IMR-90 (cell line): ENCODE results near the gene CYP2W1. TPM values are rescaled to one million over a fixed set of nuclear protein-coding genes. Genes with fewer than 3 reads are reported as not detected.

Experiments used
- ATAC-seq: fragments of 200-7000 bp; cut with Tn5 transposase; 2 replicates; pipeline ENCODE4 v1.9.1; 2020; ENCODE audit warnings: low read depth, mild to moderate bottlenecking, moderate library complexity
- BruUV-seq: library from RNA; stranded (reverse); fragments of 400-500 nt; replicated peaks from 2 replicates; lab custom pipeline; 2021; lab: Mats Ljungman, UMichigan
- CTCF ChIA-PET: fragments of 300-600 bp; formaldehyde crosslinking; extraction: SDS; loops from one replicate; lab custom pipeline; 2021; ENCODE audit warnings: antibody characterized with exemption; lab: Yijun Ruan, JAX
- POLR2A ChIA-PET: fragments of 300-600 bp; sonication (Branson Sonifier 250); formaldehyde crosslinking; loops from one replicate; lab custom pipeline; 2022; ENCODE audit warnings: antibody characterized with exemption; ENCODE audit not compliant: unreplicated experiment; lab: Charles Lee
- DNase-seq: peaks from one replicate; pipeline ENCODE4 v3.0.0; 2013
- H2AFZ ChIP-seq: replicated peaks from 2 replicates; pipeline ENCODE3; 2013; ENCODE audit warnings: low read length, mild to moderate bottlenecking; ENCODE audit not compliant: poor library complexity
- H2AK5ac ChIP-seq: 2 replicates; pipeline ENCODE4 v1.6.1; 2013; ENCODE audit warnings: low read depth, low read length, inconsistent platforms
- H2AK9ac ChIP-seq: replicated peaks from 2 replicates; pipeline ENCODE3; 2013; ENCODE audit warnings: mild to moderate bottlenecking, low read depth, low read length, moderate library complexity; ENCODE audit not compliant: poor library complexity
- H2BK120ac ChIP-seq: 2 replicates; pipeline ENCODE4 v1.6.1; 2013; ENCODE audit warnings: low read depth, low read length, inconsistent platforms
- H2BK15ac ChIP-seq: 3 replicates; pipeline ENCODE4 v1.6.1; 2013; ENCODE audit warnings: low read depth, low read length, inconsistent platforms
- H2BK20ac ChIP-seq: 2 replicates; pipeline ENCODE4 v1.6.1; 2013; ENCODE audit warnings: low read depth, mild to moderate bottlenecking, inconsistent platforms, low read length, moderate library complexity
- H2BK5ac ChIP-seq: 2 replicates; pipeline ENCODE4 v1.6.1; 2013; ENCODE audit warnings: mild to moderate bottlenecking, low read depth, low read length, inconsistent platforms; ENCODE audit not compliant: poor library complexity, severe bottlenecking
- H3K14ac ChIP-seq: replicated peaks from 2 replicates; pipeline ENCODE4 v1.6.1; 2013; ENCODE audit warnings: low read depth, low read length, inconsistent platforms
- H3K18ac ChIP-seq: 2 replicates; pipeline ENCODE4 v1.6.1; 2013; ENCODE audit warnings: low read depth, low read length, control low read depth
- H3K23ac ChIP-seq: 2 replicates; pipeline ENCODE4 v1.6.1; 2013; ENCODE audit warnings: low read depth, low read length, inconsistent platforms
- H3K27ac ChIP-seq: 2 replicates; pipeline ENCODE4 v1.5.1; 2013; ENCODE audit warnings: mild to moderate bottlenecking, control low read depth, low read length; ENCODE audit not compliant: insufficient read depth
- H3K27me3 ChIP-seq: 2 replicates; pipeline ENCODE4 v1.6.1; 2013; ENCODE audit warnings: low read length; ENCODE audit not compliant: control insufficient read depth, insufficient read depth
- H3K36me3 ChIP-seq: 2 replicates; pipeline ENCODE4 v1.6.1; 2013; ENCODE audit warnings: low read length, mixed read lengths; ENCODE audit not compliant: control insufficient read depth, insufficient read depth
- H3K4ac ChIP-seq: 2 replicates; pipeline ENCODE4 v1.6.1; 2013; ENCODE audit warnings: low read depth, low read length, inconsistent platforms
- H3K4me1 ChIP-seq: 2 replicates; pipeline ENCODE4 v1.6.1; 2013; ENCODE audit warnings: low read length, mixed read lengths; ENCODE audit not compliant: control insufficient read depth, insufficient read depth
- H3K4me2 ChIP-seq: 2 replicates; pipeline ENCODE4 v1.6.1; 2013; ENCODE audit warnings: low read depth, mild to moderate bottlenecking, control low read depth, low read length, moderate library complexity
- H3K4me3 ChIP-seq: 2 replicates; pipeline ENCODE4 v1.5.1; 2013; ENCODE audit warnings: low read depth, mild to moderate bottlenecking, control low read depth, low read length, moderate library complexity; ENCODE audit not compliant: insufficient read depth
- H3K56ac ChIP-seq: 2 replicates; pipeline ENCODE4 v1.6.1; 2013; ENCODE audit warnings: low read length, inconsistent platforms; ENCODE audit not compliant: insufficient read depth; ENCODE audit errors: extremely low read depth
- H3K79me1 ChIP-seq, 2 experiments: 2 replicates each; pipeline ENCODE4 v1.6.1; 2013; ENCODE audit warnings: low read length in 2 of 2, inconsistent platforms in 1 of 2, low read depth in 1 of 2
- H3K9ac ChIP-seq: 2 replicates; pipeline ENCODE4 v1.6.1; 2013; ENCODE audit warnings: low read depth, low read length, control low read depth
- H3K9me1 ChIP-seq: 2 replicates; pipeline ENCODE4 v1.6.1; 2013; ENCODE audit warnings: low read length, inconsistent platforms; ENCODE audit not compliant: insufficient read depth
- H3K9me3 ChIP-seq: 2 replicates; pipeline ENCODE4 v1.6.1; 2013; ENCODE audit warnings: low read length; ENCODE audit not compliant: control insufficient read depth, insufficient read depth
- H4K20me1 ChIP-seq: 2 replicates; pipeline ENCODE4 v1.6.1; 2013; ENCODE audit warnings: low read length, inconsistent platforms; ENCODE audit not compliant: insufficient read depth
- H4K5ac ChIP-seq: 2 replicates; pipeline ENCODE4 v1.6.1; 2013; ENCODE audit warnings: mild to moderate bottlenecking, low read depth, low read length, control low read depth
- H4K8ac ChIP-seq, 2 experiments: 2 replicates each; pipeline ENCODE4 v1.6.1; 2013; ENCODE audit warnings: low read depth in 2 of 2, low read length in 2 of 2, control low read depth in 1 of 2, inconsistent platforms in 1 of 2
- H4K91ac ChIP-seq: 2 replicates; pipeline ENCODE4 v1.6.1; 2013; ENCODE audit warnings: low read depth, low read length, inconsistent platforms; ENCODE audit not compliant: insufficient read depth
- BHLHE40 ChIP-seq: fragments of 150-350 bp; IDR thresholded peaks from 2 replicates; pipeline ENCODE4 v1.6.1; 2016; ENCODE audit warnings: mild to moderate bottlenecking, low read depth, low read length
- CEBPB ChIP-seq: IDR thresholded peaks from 2 replicates; pipeline ENCODE4 v1.6.1; 2012; ENCODE audit warnings: low read depth, low read length, improper control_type of control experiment
- MAFK ChIP-seq: IDR thresholded peaks from 2 replicates; pipeline ENCODE4 v1.6.1; 2012; ENCODE audit warnings: low read depth, low read length, improper control_type of control experiment
- MAZ ChIP-seq: IDR thresholded peaks from 2 replicates; pipeline ENCODE4 v1.6.1; 2012; ENCODE audit warnings: low read depth, mild to moderate bottlenecking, low read length, improper control_type of control experiment, moderate library complexity, borderline replicate concordance
- MXI1 ChIP-seq: IDR thresholded peaks from 2 replicates; pipeline ENCODE4 v1.6.1; 2012; ENCODE audit warnings: low read depth, mild to moderate bottlenecking, low read length, moderate library complexity, borderline replicate concordance
- RCOR1 ChIP-seq: IDR thresholded peaks from 2 replicates; pipeline ENCODE4 v1.6.1; 2012; ENCODE audit warnings: mild to moderate bottlenecking, low read length, improper control_type of control experiment; ENCODE audit not compliant: insufficient replicate concordance
- RFX5 ChIP-seq: IDR thresholded peaks from 2 replicates; pipeline ENCODE4 v1.8.0; 2012; ENCODE audit warnings: low read depth, mild to moderate bottlenecking, low read length, moderate library complexity
- SMC3 ChIP-seq: fragments of 150-350 bp; IDR thresholded peaks from 2 replicates; pipeline ENCODE4 v1.6.1; 2016; ENCODE audit warnings: low read depth, mild to moderate bottlenecking, antibody characterized with exemption, low read length, moderate library complexity
- WGBS, 2 experiments: methylation state at CpG; one replicate each; pipeline versions ENCODE4 v1.1.5 to v1.1.7; 2013; ENCODE audit warnings: missing lambda C conversion rate in 2 of 2; ENCODE audit not compliant: insufficient read length in 1 of 2; ENCODE audit errors: extremely low coverage in 2 of 2; 5-methylcytosine and 5-hydroxymethylcytosine counted together
- dilution Hi-C: fragments of 300-500 bp; cut with HindIII; formaldehyde crosslinking; loops from one replicate; pipeline ENCODE4 v1.14.3; 2018; ENCODE audit warnings: low sequenced_read_pairs; ENCODE audit not compliant: unreplicated experiment
- in situ Hi-C: fragments of 300-500 bp; cut with MboI; formaldehyde crosslinking; loops from 3 replicates; pipeline ENCODE4 v1.14.3; 2019; ENCODE audit warnings: low sequenced_read_pairs, inconsistent platforms, mixed read lengths
- intact Hi-C: fragments of 100-400 bp; cut with micrococcal nuclease; formaldehyde crosslinking; loops from 2 replicates; pipeline ENCODE4 v1.10.0; 2022
- polyA plus RNA-seq, 3 experiments: library from polyadenylated mRNA; depleted of rRNA; stranded (reverse); fragments of >200 nt; gene quantifications; 2 replicates each; pipeline ENCODE4 v1.2.3, GENCODE V29; 2012; ENCODE audit warnings: low replicate concordance in 1 of 3
- total RNA-seq: library from RNA; depleted of rRNA; stranded (reverse); fragments of >200 nt; gene quantifications from 2 replicates; pipeline ENCODE4 v1.2.3, GENCODE V29; 2012
- TF ChIP-seq, protein P1 (sequence below): fragments of 150-350 bp; IDR thresholded peaks from 2 replicates; pipeline ENCODE4 v1.6.1; 2017; ENCODE audit warnings: mild to moderate bottlenecking, antibody characterized with exemption, low read length, low read depth
- TF ChIP-seq, protein P2 (sequence below): fragments of 150-350 bp; IDR thresholded peaks from 2 replicates; pipeline ENCODE4 v1.6.1; 2016; ENCODE audit warnings: low read depth, mild to moderate bottlenecking, low read length, moderate library complexity, borderline replicate concordance

The CYP2W1 gene
- total and polyA plus RNA-seq, 2 of the 4 experiments (the other 2 are of a cell fraction), result not detected

DNA sequence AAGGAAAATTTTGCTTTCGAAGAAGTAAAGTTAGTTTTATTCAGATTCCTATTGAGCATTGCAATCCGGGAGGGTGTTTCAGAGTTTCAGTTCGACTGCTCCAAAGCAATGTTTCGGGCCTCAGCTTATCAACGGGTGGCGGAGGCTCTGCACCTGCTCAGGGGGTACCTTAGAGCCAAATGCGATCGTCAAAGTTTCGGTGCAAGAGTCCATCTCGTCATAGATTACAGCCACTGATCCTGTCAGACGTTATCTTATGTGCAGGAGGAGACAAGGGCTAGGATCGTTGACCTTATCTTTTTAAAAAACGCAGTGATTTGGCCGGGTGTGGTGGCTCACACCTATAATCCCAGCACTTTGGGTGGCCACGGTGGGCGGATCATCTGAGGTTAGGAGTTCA, 3.8 kb upstream of the CYP2W1 start:
- no peak overlapping the region for H3K4me2 ChIP-seq
- ATAC-seq (no peak), DNase-seq (no peak)
- no peak overlapping the region for H2AK5ac ChIP-seq
- H3K56ac ChIP-seq, result no peak overlapping the region
- H3K23ac ChIP-seq, result no peak overlapping the region
- CTCF ChIA-PET, result no interaction called here
- no peak overlapping the region for H4K5ac ChIP-seq
- no peak overlapping the region for H2BK20ac ChIP-seq
- H4K91ac ChIP-seq, result no peak overlapping the region
- no TSS peak for BruUV-seq
- H3K4me1 ChIP-seq, result peaks cover 4% of the 10 kb centered on the region; the same call in 1 of the 2 replicates
- no peaks in the 10 kb centered on the region; the same call in 1 of the 2 replicates for H3K27me3 ChIP-seq
- H3K9ac ChIP-seq, result no peak overlapping the region
- H2BK15ac ChIP-seq, result no peak overlapping the region
- H3K79me1 ChIP-seq, result peaks cover 0 to 11% of the 10 kb centered on the region in 2 experiments; a peak in 3 of 4 replicates
- H4K8ac ChIP-seq, result no peak overlapping the region
- H2BK120ac ChIP-seq, result no peak overlapping the region
- H2AFZ ChIP-seq, result no peak overlapping the region
- POLR2A ChIA-PET, result no interaction called here
- no peak overlapping the region for H2BK5ac ChIP-seq
- H3K9me1 ChIP-seq, result no peaks in the 10 kb centered on the region; the same call in 1 of the 2 replicates
- intact Hi-C loops (no loop called here), dilution Hi-C loops (no loop called here), in situ Hi-C loops (no loop called here)
- H3K4ac ChIP-seq, result no peak overlapping the region
- WGBS, 2 experiments, result 74% methylated on average over 6 of the region's 16 CpGs; no CpG with 5 or more reads in 1 of the 2 experiments
- TF ChIP-seq RCOR1, result no peak
- no peak for TF ChIP-seq BHLHE40
- no peak for TF ChIP-seq SMC3
- TF ChIP-seq, protein P1, sequence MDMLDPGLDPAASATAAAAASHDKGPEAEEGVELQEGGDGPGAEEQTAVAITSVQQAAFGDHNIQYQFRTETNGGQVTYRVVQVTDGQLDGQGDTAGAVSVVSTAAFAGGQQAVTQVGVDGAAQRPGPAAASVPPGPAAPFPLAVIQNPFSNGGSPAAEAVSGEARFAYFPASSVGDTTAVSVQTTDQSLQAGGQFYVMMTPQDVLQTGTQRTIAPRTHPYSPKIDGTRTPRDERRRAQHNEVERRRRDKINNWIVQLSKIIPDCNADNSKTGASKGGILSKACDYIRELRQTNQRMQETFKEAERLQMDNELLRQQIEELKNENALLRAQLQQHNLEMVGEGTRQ, result no peak
- no peak for TF ChIP-seq RFX5
- no peak for TF ChIP-seq MXI1
- no peak for TF ChIP-seq MAZ
- TF ChIP-seq MAFK, result no peak
- TF ChIP-seq, protein P2, sequence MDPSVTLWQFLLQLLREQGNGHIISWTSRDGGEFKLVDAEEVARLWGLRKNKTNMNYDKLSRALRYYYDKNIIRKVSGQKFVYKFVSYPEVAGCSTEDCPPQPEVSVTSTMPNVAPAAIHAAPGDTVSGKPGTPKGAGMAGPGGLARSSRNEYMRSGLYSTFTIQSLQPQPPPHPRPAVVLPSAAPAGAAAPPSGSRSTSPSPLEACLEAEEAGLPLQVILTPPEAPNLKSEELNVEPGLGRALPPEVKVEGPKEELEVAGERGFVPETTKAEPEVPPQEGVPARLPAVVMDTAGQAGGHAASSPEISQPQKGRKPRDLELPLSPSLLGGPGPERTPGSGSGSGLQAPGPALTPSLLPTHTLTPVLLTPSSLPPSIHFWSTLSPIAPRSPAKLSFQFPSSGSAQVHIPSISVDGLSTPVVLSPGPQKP, result no peak
- TF ChIP-seq CEBPB, result no peak
- no peak overlapping the region for H2AK9ac ChIP-seq
- H3K27ac ChIP-seq, result no peak overlapping the region
- H3K18ac ChIP-seq, result no peak overlapping the region
- no peak overlapping the region for H3K4me3 ChIP-seq
- H3K9me3 ChIP-seq, result no peaks in the 10 kb centered on the region
- H3K36me3 ChIP-seq, result no peaks in the 10 kb centered on the region
- H4K20me1 ChIP-seq, result peaks cover 11% of the 10 kb centered on the region
- no peak overlapping the region for H3K14ac ChIP-seq
